ENCODE measurements around the gene EFHC2. TPM values are rescaled to one million over a fixed set of nuclear protein-coding genes. Genes with fewer than 3 reads are reported as not detected.
A peak's percentile ranks its signal among the peaks of the same experiment; 100 is the strongest.

Gene EFHC2
- total and polyA plus RNA-seq, 4 donors: 0.08 to 0.56 TPM; not detected in 2

- TF ChIP-seq, protein P1, sequence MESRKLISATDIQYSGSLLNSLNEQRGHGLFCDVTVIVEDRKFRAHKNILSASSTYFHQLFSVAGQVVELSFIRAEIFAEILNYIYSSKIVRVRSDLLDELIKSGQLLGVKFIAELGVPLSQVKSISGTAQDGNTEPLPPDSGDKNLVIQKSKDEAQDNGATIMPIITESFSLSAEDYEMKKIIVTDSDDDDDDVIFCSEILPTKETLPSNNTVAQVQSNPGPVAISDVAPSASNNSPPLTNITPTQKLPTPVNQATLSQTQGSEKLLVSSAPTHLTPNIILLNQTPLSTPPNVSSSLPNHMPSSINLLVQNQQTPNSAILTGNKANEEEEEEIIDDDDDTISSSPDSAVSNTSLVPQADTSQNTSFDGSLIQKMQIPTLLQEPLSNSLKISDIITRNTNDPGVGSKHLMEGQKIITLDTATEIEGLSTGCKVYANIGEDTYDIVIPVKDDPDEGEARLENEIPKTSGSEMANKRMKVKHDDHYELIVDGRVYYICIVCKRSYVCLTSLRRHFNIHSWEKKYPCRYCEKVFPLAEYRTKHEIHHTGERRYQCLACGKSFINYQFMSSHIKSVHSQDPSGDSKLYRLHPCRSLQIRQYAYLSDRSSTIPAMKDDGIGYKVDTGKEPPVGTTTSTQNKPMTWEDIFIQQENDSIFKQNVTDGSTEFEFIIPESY (IDR thresholded peaks at IDR 0.05): no peak
- TF ChIP-seq CTCF (IDR thresholded peaks at IDR 0.05; ENCODE audit: low read depth, low read length, missing input control): peak; percentile 29
- TF ChIP-seq RAD21 (IDR thresholded peaks at IDR 0.05): peak; percentile 55 to 73
- H3K4me3 ChIP-seq (ENCODE audit: low read depth in 1 of 3, low read length in 3 of 3): no peak overlapping the region
- WGBS: 33% methylated on average over 1 of the region's 1 CpG
- H3K9ac ChIP-seq (ENCODE audit: low read depth in 1 of 2, low read length in 2 of 2): no peak overlapping the region
- H3K9me3 ChIP-seq (ENCODE audit: control insufficient read depth in 4 of 4, low read length in 3 of 4): no peaks in the 10 kb centered on the region
- no peak for DNase-seq (ENCODE audit: low spot score)
- no peaks in the 10 kb centered on the region for H3K36me3 ChIP-seq (ENCODE audit: control insufficient read depth in 4 of 4, insufficient read depth in 3 of 4, low read depth in 1 of 4, low read length in 3 of 4)
- no peaks in the 10 kb centered on the region for H3K27me3 ChIP-seq (ENCODE audit: control insufficient read depth in 4 of 4, insufficient read depth in 4 of 4, low read length in 3 of 4)
- no peak overlapping the region for H3K27ac ChIP-seq (ENCODE audit: low read depth in 1 of 2, low read length in 2 of 2)
- H3K4me1 ChIP-seq (ENCODE audit: control insufficient read depth in 4 of 4, insufficient read depth in 4 of 4, low read length in 3 of 4): no peaks in the 10 kb centered on the region
These were observed 99.5 kb downstream of the EFHC2 start for GRCh38 chrX:44244008-44244407.

GRCh38 chrX:44241546-44241945, 101.9 kb downstream of the EFHC2 start:
- Histone ChIP-seq H3K9me3 (ENCODE audit: control insufficient read depth in 4 of 4, low read length in 3 of 4) (no peaks in the 10 kb centered on the region), H3K27ac (ENCODE audit: low read depth in 1 of 2, low read length in 2 of 2) (no peak overlapping the region), H3K4me3 (ENCODE audit: low read depth in 1 of 3, low read length in 3 of 3) (no peak overlapping the region), H3K27me3 (ENCODE audit: control insufficient read depth in 4 of 4, insufficient read depth in 4 of 4, low read length in 3 of 4) (no peaks in the 10 kb centered on the region), H3K9ac (ENCODE audit: low read depth in 1 of 2, low read length in 2 of 2) (no peak overlapping the region), H3K4me1 (ENCODE audit: control insufficient read depth in 4 of 4, insufficient read depth in 4 of 4, low read length in 3 of 4) (no peaks in the 10 kb centered on the region), H3K36me3 (ENCODE audit: control insufficient read depth in 4 of 4, insufficient read depth in 3 of 4, low read depth in 1 of 4, low read length in 3 of 4) (no peaks in the 10 kb centered on the region)
- WGBS: 85% methylated on average over 4 of the region's 4 CpGs
- TF ChIP-seq JUND (IDR thresholded peaks at IDR 0.05) (no peak), TAF1 (conservative IDR thresholded peaks at IDR 0.05) (no peak), MAX (IDR thresholded peaks at IDR 0.05) (no peak), SP1 (IDR thresholded peaks at IDR 0.05) (no peak), FOXA1 (IDR thresholded peaks at IDR 0.05) (no peak)
- TF ChIP-seq, protein P1 (IDR thresholded peaks at IDR 0.05): no peak
- DNase-seq (ENCODE audit: low spot score): no peak

DNA sequence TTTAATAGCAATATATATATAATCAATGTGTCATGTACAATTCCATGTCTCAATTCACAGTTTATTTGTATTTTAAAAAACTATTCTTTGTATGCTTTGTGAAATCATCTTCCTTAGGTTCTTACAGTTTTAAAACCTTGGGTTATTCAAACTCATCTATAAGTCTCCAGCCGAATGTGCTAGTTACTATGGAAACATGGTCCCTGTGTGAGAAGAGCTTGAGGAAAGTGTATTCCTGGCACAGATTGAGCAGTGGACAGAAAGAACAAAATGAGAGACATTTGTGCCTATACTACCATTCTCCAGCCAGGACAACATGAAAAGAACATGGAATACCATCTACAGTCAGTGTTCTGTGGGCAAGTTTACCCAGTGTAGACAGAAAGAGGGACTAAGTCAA, 103.4 kb downstream of the EFHC2 start:
- WGBS: 64% methylated on average over 1 of the region's 1 CpG
- no peak overlapping the region for H3K9ac ChIP-seq (ENCODE audit: low read depth in 1 of 2, low read length in 2 of 2)
- no peaks in the 10 kb centered on the region for H3K27me3 ChIP-seq (ENCODE audit: control insufficient read depth in 4 of 4, insufficient read depth in 4 of 4, low read length in 3 of 4)
- TF ChIP-seq HNF4A (conservative IDR thresholded peaks at IDR 0.05): no peak
- TF ChIP-seq CTCF (IDR thresholded peaks at IDR 0.05; ENCODE audit: low read depth, low read length, missing input control): no peak
- DNase-seq (ENCODE audit: low spot score): no peak
- no peaks in the 10 kb centered on the region for H3K4me1 ChIP-seq (ENCODE audit: control insufficient read depth in 4 of 4, insufficient read depth in 4 of 4, low read length in 3 of 4)
- H3K27ac ChIP-seq (ENCODE audit: low read depth in 1 of 2, low read length in 2 of 2): no peak overlapping the region
- no peaks in the 10 kb centered on the region for H3K9me3 ChIP-seq (ENCODE audit: control insufficient read depth in 4 of 4, low read length in 3 of 4)
- H3K4me3 ChIP-seq (ENCODE audit: low read depth in 1 of 3, low read length in 3 of 3): no peak overlapping the region
- H3K36me3 ChIP-seq (ENCODE audit: control insufficient read depth in 4 of 4, insufficient read depth in 3 of 4, low read depth in 1 of 4, low read length in 3 of 4): no peaks in the 10 kb centered on the region

Data from liver (tissue), 9 donors.